Testis (tissue), 3 donors: ENCODE results near the gene FAM131C. TPM values are rescaled to one million over a fixed set of nuclear protein-coding genes. Genes with fewer than 3 reads are reported as not detected.

Experiments
- DNase-seq: peaks from one replicate; pipeline ENCODE4 v3.0.0-alpha.2; 2019
- H3K27ac ChIP-seq, 2 donors: fragments of 200-600 bp; sonication (generic); one replicate each; pipeline ENCODE4 v1.5.1; 2019
- H3K27me3 ChIP-seq: fragments of 200-600 bp; sonication (generic); one replicate; pipeline ENCODE4 v1.5.1; 2019
- H3K36me3 ChIP-seq: fragments of 200-600 bp; sonication (generic); one replicate; pipeline ENCODE4 v1.5.1; 2017; ENCODE audit warnings: low read depth; ENCODE audit errors: missing control alignments
- H3K4me1 ChIP-seq: fragments of 200-600 bp; sonication (generic); one replicate; pipeline ENCODE4 v1.5.1; 2019
- H3K4me3 ChIP-seq, 2 donors: fragments of 200-600 bp; sonication (generic); one replicate each; pipeline ENCODE4 v1.5.1; 2017 to 2019
- H3K9me3 ChIP-seq: fragments of 200-600 bp; sonication (generic); one replicate; pipeline ENCODE4 v1.5.1; 2017
- POLR2A ChIP-seq: fragments of 450-650 bp; IDR thresholded peaks from one replicate; pipeline ENCODE4 v1.6.1; 2017; ENCODE audit warnings: antibody characterized with exemption, mild to moderate bottlenecking, moderate library complexity
- WGBS, 2 donors: methylation state at CpG; one replicate each; pipeline ENCODE4 v1.1.5; 2018; 5-methylcytosine and 5-hydroxymethylcytosine counted together
- intact Hi-C: fragments of 100-400 bp; cut with DNase I; formaldehyde crosslinking; loops from one replicate; pipeline ENCODE4 v1.15.1; 2023; ENCODE audit warnings: low total_unique reads
- polyA plus RNA-seq: library from polyadenylated mRNA; stranded (reverse); fragments of 350-450 nt; fragmentation: Illumina TruSeq; extraction: RNeasy Lipid Tissue Mini Kit (QIAGEN cat#74804); gene quantifications from one replicate; pipeline ENCODE4 v1.2.3, GENCODE V29; 2014; ENCODE audit warnings: low read depth, low replicate concordance; ENCODE audit not compliant: insufficient read depth
- total RNA-seq, 2 donors: library from RNA; depleted of rRNA; stranded (reverse); fragments of >200 nt; gene quantifications; one replicate each; pipeline ENCODE4 v1.2.3, GENCODE V29; 2016
- TF ChIP-seq, protein P1 (sequence below), 3 experiments: fragments of 450-650 bp in 2 of 3; fragments of 200-600 bp in 1 of 3; sonication (generic) in 1 of 3; IDR thresholded peaks; one replicate each; pipeline ENCODE4 v1.5.1; 2016 to 2019; ENCODE audit warnings: antibody characterized with exemption in 3 of 3, mild to moderate bottlenecking in 2 of 3, moderate library complexity in 1 of 3

Gene FAM131C
- total and polyA plus RNA-seq, 3 donors from 2014 or later, result 0.42 to 1.2 (median 0.87) TPM

DNA sequence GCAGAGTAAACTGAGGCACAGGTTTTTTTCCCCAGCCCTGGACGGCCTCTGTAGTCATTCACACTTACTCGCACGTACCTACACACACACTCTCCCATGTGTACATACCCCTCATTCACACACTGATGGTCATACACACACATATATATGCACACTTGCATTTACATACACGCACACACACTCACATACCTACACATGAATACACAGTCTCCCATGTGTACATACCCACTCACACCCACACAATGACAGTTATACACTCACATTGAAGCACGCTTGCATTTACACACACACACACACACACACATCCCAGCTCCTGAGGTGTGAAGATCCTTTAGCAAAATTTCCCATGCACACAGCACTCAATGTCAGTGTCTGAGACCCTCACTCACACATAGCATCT is 766 bp upstream of the FAM131C start:
- H3K27me3 ChIP-seq, result no peaks in the 10 kb centered on the region
- no peak for DNase-seq
- no peak overlapping the region for H3K27ac ChIP-seq
- 66 to 71% methylated on average over 5 of the region's 5 CpGs for WGBS, 2 donors
- intact Hi-C loops, result no loop called here
- H3K4me3 ChIP-seq, result no peak overlapping the region
- H3K36me3 ChIP-seq, result no peaks in the 10 kb centered on the region
- no peaks in the 10 kb centered on the region for H3K9me3 ChIP-seq
- TF ChIP-seq, protein P1, sequence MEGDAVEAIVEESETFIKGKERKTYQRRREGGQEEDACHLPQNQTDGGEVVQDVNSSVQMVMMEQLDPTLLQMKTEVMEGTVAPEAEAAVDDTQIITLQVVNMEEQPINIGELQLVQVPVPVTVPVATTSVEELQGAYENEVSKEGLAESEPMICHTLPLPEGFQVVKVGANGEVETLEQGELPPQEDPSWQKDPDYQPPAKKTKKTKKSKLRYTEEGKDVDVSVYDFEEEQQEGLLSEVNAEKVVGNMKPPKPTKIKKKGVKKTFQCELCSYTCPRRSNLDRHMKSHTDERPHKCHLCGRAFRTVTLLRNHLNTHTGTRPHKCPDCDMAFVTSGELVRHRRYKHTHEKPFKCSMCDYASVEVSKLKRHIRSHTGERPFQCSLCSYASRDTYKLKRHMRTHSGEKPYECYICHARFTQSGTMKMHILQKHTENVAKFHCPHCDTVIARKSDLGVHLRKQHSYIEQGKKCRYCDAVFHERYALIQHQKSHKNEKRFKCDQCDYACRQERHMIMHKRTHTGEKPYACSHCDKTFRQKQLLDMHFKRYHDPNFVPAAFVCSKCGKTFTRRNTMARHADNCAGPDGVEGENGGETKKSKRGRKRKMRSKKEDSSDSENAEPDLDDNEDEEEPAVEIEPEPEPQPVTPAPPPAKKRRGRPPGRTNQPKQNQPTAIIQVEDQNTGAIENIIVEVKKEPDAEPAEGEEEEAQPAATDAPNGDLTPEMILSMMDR (IDR thresholded peaks at IDR 0.05), result no peak
- TF ChIP-seq POLR2A, result no peak
- peaks cover 13% of the 10 kb centered on the region for H3K4me1 ChIP-seq

- no peak for DNase-seq
- intact Hi-C loops, result no loop called here
- peak overlapping the region in 1 of 2 donors; percentile 41 for H3K4me3 ChIP-seq
- peaks cover 16% of the 10 kb centered on the region for H3K4me1 ChIP-seq
- H3K36me3 ChIP-seq, result no peaks in the 10 kb centered on the region
- WGBS, 2 donors, result 4 to 22% methylated on average over 13 to 17 of the region's 49 CpGs
- H3K27me3 ChIP-seq, result no peaks in the 10 kb centered on the region
- H3K9me3 ChIP-seq, result no peaks in the 10 kb centered on the region
- no peak overlapping the region for H3K27ac ChIP-seq
- TF ChIP-seq, protein P1 (IDR thresholded peaks at IDR 0.05), result no peak
- TF ChIP-seq POLR2A, result no peak
These were observed 601 bp downstream of the FAM131C start for GRCh38 chr1:16072616-16073484.

- peaks cover 16% of the 10 kb centered on the region for H3K4me1 ChIP-seq
- no peaks in the 10 kb centered on the region for H3K36me3 ChIP-seq
- DNase-seq, result no peak
- no peak overlapping the region for H3K4me3 ChIP-seq
- intact Hi-C loops, result no loop called here
- H3K27ac ChIP-seq, result no peak overlapping the region
- 85 to 95% methylated on average over 5 of the region's 5 CpGs for WGBS, 2 donors
- H3K27me3 ChIP-seq, result no peaks in the 10 kb centered on the region
- no peaks in the 10 kb centered on the region for H3K9me3 ChIP-seq
- TF ChIP-seq POLR2A, result no peak
- TF ChIP-seq, protein P1 (IDR thresholded peaks at IDR 0.05), result no peak
These were observed 1.4 kb downstream of the FAM131C start for GRCh38 chr1:16072095-16072494.

DNA sequence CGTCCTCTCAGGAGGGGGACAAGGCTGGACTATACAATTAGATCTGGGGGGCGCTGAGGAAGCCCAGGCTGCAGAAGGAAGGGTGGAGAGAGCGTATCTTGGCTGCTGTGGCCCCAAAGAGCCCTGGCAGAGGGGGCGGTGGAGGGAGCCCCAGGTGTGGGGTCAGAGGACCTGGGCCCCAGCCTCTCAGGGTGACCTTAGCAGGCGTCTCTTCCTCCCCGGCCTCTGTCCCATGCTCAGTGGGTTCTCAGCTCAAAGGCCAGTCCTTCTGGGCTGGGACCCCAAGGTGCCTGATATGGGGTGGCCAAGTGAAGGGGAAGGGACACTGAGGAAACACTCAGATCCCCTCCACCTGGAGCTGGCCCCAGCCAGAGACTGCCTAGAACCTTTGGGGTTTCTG is 1.8 kb downstream of the FAM131C start:
- no peaks in the 10 kb centered on the region for H3K36me3 ChIP-seq
- WGBS, 2 donors, result 97 to 100% methylated on average over 2 to 6 of the region's 6 CpGs
- intact Hi-C loops, result no loop called here
- peaks cover 16% of the 10 kb centered on the region for H3K4me1 ChIP-seq
- no peak overlapping the region for H3K4me3 ChIP-seq
- no peak overlapping the region for H3K27ac ChIP-seq
- H3K27me3 ChIP-seq, result no peaks in the 10 kb centered on the region
- no peak for DNase-seq
- TF ChIP-seq, protein P1 (IDR thresholded peaks at IDR 0.05), result no peak
- TF ChIP-seq POLR2A, result no peak
- no peaks in the 10 kb centered on the region for H3K9me3 ChIP-seq
